NCI-H1092 (cell line): ENCODE data around the gene PCNA.
"Not testable (repeated sequence)": the region's sequence is repeated elsewhere in the genome, so short reads cannot be mapped to it uniquely, and the experiment has no call there.

Experiments used
- DNase-seq: peaks from one replicate; lab custom pipeline; 2025; lab: John Stamatoyannopoulos, UW

PCNA gene

DNA sequence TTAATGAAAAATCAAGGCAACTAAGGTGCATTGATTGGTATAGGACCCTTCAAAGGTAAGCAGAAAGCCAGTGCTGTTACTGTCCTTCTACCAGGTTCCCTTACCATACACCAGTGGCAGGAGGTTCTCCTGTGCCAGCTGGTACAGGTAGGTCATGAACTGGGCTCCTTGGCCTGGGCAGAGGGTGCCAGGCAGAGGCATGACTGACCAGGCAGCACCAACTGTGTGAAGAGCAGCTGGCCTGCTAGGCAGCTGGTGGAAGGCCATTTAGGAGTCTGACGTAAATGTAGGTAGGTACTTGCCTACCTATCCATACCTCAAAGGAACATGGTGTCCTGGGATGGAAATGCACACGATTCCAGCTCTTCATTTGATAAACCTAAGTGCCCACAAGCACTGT lies 23.3 kb downstream of the PCNA start:
- no peak for DNase-seq

DNA sequence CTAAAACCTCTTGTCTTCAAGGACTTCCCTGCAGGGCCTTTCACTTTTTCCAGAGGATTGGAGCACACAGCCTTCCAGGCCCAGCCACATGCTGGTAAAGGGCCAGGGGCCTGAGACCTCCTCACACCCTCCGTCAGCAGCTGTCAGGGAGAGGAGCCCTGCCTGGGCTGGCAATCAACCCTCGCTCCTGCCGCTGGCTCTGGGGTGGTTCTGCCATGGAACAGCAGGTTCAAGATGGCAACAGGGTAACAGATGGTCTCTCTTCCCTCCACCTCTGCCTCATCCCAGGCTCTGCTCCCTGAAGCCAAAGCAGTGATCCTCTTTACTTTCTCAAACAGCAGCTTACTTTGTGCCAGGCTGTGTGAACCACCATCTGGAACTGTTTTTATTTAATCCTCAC lies 23.8 kb downstream of the PCNA start:
- no peak for DNase-seq

- DNase-seq = no peak
Observed at GRCh38 chr20:5095454-5095853, 24.3 kb downstream of the PCNA start.

DNA sequence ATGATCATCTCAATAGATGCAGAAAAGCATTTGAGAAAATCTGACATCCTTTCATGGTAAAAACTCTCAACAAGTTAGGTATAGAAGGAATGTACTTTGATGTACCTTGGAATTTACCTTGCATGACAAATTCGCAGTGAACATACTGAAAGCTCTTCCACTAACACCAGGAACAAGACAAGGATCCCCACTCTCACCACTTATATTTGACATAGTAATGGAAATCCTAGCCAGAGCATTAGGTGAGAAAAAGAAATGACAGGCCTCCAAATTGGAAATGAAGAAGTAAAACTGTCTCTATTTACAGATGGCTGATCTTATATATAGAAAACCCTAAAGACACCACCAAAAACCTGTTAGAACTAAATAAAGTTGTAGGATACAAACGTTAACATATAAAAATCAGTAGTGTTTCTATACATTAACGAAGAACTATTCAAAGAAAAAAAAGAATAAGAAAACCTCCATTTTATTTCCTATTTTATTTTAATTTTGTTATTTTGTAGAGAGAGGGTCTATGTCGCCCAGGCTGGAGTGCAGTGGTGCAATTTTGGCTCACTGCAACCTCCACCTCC lies 26.9 kb downstream of the PCNA start:
- no peak for DNase-seq

GRCh38 chr20:5091902-5092301 lies 27.9 kb downstream of the PCNA start:
- DNase-seq = no peak

- DNase-seq = no peak
Observed at GRCh38 chr20:5090191-5090590, 29.6 kb downstream of the PCNA start.

DNA sequence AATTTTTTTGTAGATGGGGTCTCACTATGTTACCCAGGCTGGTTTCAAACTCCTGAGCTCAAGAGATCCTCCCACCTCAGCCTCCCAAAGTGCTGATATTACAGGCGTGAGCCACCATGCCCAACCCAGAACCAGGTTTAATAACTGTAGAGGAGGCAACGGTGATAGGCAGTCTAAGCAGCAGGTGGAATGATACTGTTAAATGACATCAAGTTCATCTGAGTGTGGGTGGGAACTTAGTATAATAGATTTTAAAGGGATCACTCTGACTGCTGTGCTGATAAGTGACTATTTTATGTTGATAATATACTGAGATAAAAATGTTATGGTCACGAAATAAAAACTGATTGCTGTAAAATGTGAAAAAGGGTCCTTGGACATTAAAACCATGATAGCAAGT lies 31.1 kb downstream of the PCNA start:
- DNase-seq = no peak

- DNase-seq = no peak
Observed at GRCh38 chr20:5085380-5085779, 34.4 kb downstream of the PCNA start.

- DNase-seq = no peak
Observed at GRCh38 chr20:5080384-5080877, 39.3 kb downstream of the PCNA start.

GRCh38 chr20:5078399-5078958 lies 41.3 kb downstream of the PCNA start:
- no peak for DNase-seq

GRCh38 chr20:5077761-5078387 lies 41.9 kb downstream of the PCNA start:
- no peak for DNase-seq

DNA sequence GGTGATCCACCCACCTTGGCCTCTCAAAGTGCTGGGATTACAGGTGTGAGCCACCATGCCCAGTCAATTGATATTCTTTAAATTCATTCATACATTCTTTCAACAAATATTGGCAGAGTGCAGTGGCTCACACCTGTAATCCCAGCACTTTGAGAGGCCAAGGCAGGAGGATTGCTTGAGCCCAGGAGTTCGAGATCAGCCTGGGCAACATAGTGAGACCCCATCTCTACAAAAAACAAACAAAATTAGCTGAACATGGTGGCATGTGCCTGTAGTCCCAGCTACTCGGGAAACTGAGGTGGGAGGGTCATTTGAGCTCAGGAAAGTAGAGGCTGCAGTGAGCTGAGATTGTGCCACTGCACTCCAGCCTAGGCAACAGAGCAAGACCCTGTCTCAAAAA lies 42.8 kb downstream of the PCNA start:
- not testable (repeated sequence) for DNase-seq

DNA sequence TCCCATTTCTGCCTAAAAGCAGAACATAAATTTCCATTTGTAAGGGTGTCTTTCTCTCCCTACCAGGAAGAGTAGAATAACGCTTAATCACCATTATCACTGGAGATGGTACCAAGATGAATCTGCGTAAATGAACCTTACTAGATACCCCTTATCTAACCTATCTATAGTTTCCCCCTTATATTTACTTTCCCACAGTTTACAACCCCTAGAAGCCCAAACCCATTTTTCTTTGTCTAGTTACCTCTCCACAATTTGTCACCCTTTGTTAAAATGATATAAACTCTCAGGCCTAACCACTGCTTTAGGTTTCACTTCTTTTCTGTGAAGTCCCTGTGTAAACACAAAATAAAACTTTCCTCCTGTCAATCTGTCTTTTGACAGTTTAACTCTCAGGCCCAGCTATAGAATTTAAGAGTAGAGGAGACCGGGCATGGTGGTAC lies 45.5 kb downstream of the PCNA start:
- no peak for DNase-seq

DNA sequence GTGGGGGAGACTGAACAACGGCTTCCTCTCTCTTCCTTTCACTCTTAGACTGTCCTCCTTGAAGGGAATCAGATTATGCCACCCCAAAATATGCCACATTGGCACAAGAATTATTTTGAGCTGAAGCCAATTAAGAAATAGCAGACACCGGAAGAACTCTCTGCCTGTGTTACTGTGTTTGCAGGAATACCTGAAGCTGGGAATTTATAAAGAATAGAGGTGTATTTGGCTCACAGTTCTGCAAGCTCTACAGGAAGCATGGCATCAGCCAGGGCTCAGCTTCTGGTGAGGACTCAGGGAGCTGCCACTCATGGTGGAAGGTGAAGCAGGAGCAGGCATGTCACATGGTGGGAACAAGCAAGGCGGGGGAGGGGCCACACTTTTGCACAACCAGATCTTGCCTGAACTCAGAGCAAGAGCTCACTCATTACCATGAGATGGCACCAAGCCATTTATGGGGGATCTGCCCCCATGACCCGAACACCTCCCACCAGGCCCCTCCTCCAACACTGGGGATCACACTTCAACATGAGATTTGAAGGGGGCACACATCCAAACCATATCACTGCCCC lies 46.0 kb downstream of the PCNA start:
- DNase-seq = no peak

- no peak for DNase-seq
Observed at GRCh38 chr20:5072756-5073659, 46.8 kb downstream of the PCNA start.

GRCh38 chr20:5071942-5072341 lies 47.8 kb downstream of the PCNA start:
- DNase-seq = not testable (repeated sequence)

- no peak for DNase-seq
Observed at GRCh38 chr20:5070570-5070969, 49.2 kb downstream of the PCNA start.

DNA sequence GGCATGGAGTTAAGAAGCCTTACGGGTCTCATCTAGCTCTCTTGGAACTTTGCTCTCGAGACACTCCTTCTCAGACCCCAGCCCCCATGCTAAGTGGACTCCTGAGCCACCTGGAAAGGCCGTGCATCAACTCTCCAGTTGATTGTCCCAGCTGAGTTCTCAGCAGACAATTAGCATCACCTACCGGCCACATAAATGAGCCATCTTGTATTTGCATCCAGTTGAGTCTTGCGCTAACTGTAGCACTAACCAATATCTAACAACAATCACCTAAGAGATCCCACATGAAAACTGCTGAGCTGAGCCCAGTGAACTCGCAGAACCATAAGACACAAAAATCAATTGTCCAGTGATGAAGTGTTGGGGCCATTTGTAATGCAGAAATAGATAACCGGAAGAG lies 49.7 kb downstream of the PCNA start:
- DNase-seq = no peak

DNA sequence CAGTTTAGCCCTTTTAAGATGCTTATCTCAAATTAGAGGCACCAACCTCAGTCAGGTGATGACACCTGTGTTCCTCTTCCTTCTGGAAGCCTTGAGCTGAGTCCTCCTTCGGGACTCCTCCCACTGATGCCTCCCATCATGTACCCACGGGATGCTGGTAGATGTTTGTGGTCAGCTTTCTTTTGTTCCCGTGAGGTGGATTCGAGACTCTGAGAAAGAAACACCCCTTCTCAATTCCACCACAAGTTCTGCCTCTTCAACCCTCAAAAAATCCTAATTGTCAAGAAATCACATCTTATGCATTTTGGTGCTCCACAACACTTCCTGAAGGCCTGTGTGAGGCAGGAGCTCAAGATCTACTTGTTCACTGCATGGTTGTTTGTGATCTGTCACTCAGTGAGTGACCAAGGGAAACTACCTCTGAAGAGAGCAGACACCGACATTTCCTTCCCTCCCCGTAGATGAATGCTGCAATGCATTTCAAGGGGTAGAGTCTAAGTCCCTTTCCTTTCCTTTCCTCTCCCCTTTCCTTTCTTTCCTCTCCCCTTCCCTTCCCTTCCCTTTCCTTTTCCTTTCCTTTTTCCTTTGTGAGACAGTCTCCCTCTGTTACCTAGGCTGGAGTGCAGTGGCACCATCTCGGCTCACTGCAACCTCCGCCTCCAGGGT lies 50.5 kb downstream of the PCNA start:
- no peak for DNase-seq

DNA sequence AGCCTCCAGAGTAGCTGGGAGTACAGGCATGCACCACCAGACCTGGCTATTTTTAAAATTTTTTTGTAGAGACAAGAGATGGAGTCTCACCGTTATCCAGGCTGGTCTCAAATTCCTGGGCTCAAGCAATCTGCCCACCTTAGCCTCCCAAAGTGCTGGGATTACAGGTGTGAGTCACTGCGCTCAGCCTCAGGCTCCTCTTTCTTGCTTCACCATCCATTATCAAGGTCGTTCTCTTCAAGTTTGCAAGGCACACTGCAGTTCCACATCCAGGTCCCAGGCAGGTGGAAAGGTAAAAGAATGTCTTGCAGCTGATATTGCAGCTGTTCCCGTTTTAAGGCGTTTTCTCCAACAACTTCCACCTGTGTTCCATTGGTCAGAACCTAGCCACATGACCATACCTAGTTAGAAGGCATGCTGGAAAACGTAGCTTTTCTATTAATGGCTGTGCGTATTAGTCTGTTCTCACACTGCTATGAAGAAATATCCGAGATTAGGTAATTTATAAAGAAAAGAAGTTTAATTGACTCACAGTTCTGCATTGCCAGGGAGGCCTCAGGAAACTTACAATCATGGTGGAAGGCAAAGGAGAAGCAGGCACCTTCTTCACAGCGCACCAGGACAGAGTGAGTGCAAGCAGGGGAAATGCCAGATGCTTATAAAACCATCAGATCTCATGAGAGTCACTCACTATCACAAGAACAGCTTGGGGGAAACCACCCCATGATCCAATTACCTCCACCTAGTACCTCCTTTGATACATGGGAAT lies 51.7 kb downstream of the PCNA start:
- DNase-seq = no peak

- DNase-seq = no peak
Observed at GRCh38 chr20:5065879-5066383, 53.8 kb downstream of the PCNA start.
